Mesothelial cell of epicardium (in vitro differentiated cells): ENCODE measurements around the gene WWOX. TPM values are rescaled to one million over a fixed set of nuclear protein-coding genes. Genes with fewer than 3 reads are reported as not detected.

Experiments
- DNase-seq, 2 experiments: peaks; one replicate each; pipeline ENCODE4 v3.0.0; 2021; ENCODE audit warnings: low spot score in 2 of 2; ENCODE audit not compliant: unreplicated experiment in 2 of 2
- H3K27ac Mint-ChIP-seq: 2 replicates; pipeline ENCODE4 v1.8.0; 2021; ENCODE audit warnings: mixed read lengths
- H3K27me3 Mint-ChIP-seq: 2 replicates; pipeline ENCODE4 v1.8.0; 2021; ENCODE audit warnings: low read depth, mixed read lengths
- H3K36me3 Mint-ChIP-seq: 2 replicates; pipeline ENCODE4 v1.8.0; 2021; ENCODE audit warnings: mixed read lengths
- H3K4me1 Mint-ChIP-seq: 2 replicates; pipeline ENCODE4 v1.8.0; 2021; ENCODE audit warnings: mixed read lengths
- H3K4me3 Mint-ChIP-seq: 2 replicates; pipeline ENCODE4 v1.8.0; 2021; ENCODE audit warnings: mild to moderate bottlenecking, moderate library complexity, mixed read lengths
- H3K9me3 Mint-ChIP-seq: 2 replicates; pipeline ENCODE4 v1.8.0; 2021; ENCODE audit warnings: mixed read lengths
- total RNA-seq: library from RNA; stranded (reverse); gene quantifications from 3 replicates; pipeline ENCODE4 v1.2.1, GENCODE V29; 2021
- TF ChIP-seq, protein P1 (sequence below): fragments of 200-600 bp; sonication (generic); IDR thresholded peaks from one replicate; pipeline ENCODE4 v1.5.0; 2021; ENCODE audit warnings: antibody characterized with exemption; ENCODE audit not compliant: unreplicated experiment

The WWOX gene
- total RNA-seq, 1 donor from 2014 or later, result 29.7 TPM

DNA sequence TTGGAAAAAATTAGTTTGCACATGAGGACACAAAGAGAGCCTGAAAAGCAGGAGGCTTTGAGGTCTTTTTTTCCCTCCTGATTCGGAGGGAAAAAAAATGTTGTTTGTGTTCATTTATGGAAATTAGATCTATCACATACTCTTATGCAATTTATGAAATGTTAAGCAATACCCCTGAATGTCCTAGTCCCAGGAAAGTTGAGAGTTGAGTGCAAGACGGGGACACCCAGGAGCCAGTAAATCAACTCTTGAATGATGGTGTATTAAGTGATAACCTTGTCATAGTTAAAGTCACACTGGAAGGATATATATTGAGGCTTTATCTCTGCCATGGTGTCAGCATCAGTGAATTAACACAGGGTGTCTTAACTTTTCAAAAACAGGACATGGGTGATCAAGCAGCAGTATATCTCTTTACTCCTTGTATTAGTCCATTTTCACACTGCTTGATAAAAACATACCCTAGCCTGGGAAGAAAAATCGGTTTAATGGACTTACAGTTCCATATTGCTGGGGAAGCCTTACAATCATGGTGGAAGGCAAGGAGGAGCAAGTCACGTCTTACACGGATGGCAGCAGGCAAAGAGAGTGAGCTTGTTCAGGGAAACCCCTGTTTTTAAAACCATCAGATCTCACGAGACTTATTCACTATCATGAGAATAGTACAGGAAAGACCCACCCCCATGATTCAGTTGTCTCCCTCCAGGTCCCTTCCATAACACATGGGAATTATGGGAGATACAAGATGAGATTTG, 1032.0 kb downstream of the WWOX start:
- Mint-ChIP-seq H3K4me3 (no peak overlapping the region), H3K27me3 (no peaks in the 10 kb centered on the region), H3K36me3 (no peaks in the 10 kb centered on the region), H3K4me1 (peaks cover 20% of the 10 kb centered on the region), H3K27ac (no peak overlapping the region), H3K9me3 (peaks cover 9% of the 10 kb centered on the region)
- TF ChIP-seq, protein P1, sequence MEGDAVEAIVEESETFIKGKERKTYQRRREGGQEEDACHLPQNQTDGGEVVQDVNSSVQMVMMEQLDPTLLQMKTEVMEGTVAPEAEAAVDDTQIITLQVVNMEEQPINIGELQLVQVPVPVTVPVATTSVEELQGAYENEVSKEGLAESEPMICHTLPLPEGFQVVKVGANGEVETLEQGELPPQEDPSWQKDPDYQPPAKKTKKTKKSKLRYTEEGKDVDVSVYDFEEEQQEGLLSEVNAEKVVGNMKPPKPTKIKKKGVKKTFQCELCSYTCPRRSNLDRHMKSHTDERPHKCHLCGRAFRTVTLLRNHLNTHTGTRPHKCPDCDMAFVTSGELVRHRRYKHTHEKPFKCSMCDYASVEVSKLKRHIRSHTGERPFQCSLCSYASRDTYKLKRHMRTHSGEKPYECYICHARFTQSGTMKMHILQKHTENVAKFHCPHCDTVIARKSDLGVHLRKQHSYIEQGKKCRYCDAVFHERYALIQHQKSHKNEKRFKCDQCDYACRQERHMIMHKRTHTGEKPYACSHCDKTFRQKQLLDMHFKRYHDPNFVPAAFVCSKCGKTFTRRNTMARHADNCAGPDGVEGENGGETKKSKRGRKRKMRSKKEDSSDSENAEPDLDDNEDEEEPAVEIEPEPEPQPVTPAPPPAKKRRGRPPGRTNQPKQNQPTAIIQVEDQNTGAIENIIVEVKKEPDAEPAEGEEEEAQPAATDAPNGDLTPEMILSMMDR, result no peak
- no peak for DNase-seq

DNA sequence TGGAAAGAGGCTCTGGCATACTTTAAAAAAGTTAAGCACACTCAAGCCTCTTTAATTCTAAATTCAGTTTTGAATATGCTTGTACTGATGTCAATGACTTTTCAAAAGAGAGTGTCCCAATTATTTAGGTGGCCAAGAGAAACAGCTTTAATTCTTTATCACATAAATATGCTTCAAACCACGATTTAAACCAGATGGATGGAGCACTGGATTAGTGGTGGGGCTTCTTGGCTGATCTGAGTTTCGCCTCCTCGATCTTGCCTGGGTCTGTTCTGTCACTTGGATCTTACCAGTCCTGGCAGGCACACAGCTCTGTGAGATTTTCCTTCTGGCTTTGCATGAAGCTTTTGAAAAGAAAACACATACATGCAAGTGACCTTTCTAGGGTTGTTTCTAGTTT, 1033.2 kb downstream of the WWOX start:
- Mint-ChIP-seq H3K4me1 (peaks cover 26% of the 10 kb centered on the region), H3K27me3 (no peaks in the 10 kb centered on the region), H3K27ac (no peak overlapping the region), H3K4me3 (no peak overlapping the region), H3K36me3 (no peaks in the 10 kb centered on the region), H3K9me3 (peaks cover 9% of the 10 kb centered on the region)
- TF ChIP-seq, protein P1, result no peak
- DNase-seq, result no peak

DNA sequence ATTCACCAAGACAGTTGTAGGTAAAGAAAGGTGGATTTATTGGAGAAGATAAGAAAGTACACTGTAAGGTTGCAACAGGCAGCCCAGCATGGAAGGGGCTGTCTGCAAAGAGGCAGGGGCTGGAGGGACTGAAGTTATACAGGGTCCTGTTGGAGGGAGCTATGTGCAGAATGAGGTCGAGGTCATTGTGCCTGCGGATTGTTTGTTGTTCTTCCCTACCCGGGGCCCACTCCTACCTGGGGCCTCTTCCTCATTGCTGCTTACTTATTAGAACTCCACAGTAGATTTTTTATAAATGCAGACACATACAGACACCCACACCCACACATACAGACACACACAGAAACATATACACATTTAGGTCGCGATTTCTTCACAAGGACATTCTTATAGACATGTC, 1034.8 kb downstream of the WWOX start:
- Mint-ChIP-seq H3K4me3 (no peak overlapping the region), H3K27ac (no peak overlapping the region)

DNA sequence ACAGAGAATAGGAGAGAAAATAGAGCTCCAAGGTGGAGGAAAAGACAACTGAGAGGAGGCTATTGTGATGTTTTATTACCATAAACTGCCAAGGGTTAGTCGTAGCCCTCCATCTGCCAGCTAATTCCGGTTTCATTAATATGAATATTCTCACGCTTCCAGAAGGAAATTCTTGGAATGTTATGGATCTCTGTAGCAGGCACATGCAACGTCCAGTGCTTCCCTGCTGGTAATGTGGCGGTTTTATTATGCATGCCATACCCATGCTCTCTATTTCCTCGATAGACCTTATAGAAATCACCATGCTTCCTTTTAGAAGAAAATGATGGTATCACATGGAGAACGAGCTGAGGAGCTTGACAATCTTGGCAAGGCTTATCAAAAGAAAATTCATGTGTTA, 1037.5 kb downstream of the WWOX start:
- H3K4me3 Mint-ChIP-seq, result no peak overlapping the region
- H3K27ac Mint-ChIP-seq, result no peak overlapping the region
- DNase-seq, result no peak
- TF ChIP-seq, protein P1, result no peak
- no peaks in the 10 kb centered on the region for H3K36me3 Mint-ChIP-seq
- peaks cover 33% of the 10 kb centered on the region for H3K4me1 Mint-ChIP-seq
- H3K9me3 Mint-ChIP-seq, result no peaks in the 10 kb centered on the region
- no peaks in the 10 kb centered on the region for H3K27me3 Mint-ChIP-seq

More for the DNA sequence above, 1034.8 kb downstream of the WWOX start:
- H3K9me3 Mint-ChIP-seq, result peaks cover 9% of the 10 kb centered on the region
- DNase-seq, result no peak
- H3K36me3 Mint-ChIP-seq, result no peaks in the 10 kb centered on the region
- H3K27me3 Mint-ChIP-seq, result no peaks in the 10 kb centered on the region
- H3K4me1 Mint-ChIP-seq, result peaks cover 33% of the 10 kb centered on the region
- TF ChIP-seq, protein P1, result no peak

DNA sequence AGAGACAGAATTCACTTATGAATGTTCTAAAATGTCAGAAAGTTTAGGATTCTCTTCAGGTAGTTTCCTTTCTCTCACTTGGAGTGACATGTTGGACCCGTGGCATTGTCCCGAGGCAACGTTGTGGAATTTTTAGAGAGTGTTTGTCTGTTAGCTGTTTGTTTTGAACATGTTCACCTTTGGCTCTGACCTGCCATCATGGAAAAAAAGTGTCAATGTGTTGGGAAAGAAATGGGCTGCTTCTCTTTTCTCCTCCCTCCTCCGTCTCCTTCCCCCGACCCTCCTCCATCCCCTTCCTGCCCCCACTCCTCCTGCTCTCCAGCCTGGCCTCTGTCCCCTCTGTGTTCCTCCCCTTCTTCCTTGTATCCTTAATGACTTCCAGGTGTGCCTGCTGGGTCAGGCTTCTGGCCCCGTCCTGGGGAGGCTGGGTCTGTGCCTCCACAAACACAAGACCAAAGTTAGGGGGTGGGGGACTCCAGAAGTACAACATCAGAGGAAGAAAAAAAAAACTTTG, 1038.0 kb downstream of the WWOX start:
- Mint-ChIP-seq H3K27me3 (no peaks in the 10 kb centered on the region), H3K27ac (no peak overlapping the region), H3K4me1 (peaks cover 33% of the 10 kb centered on the region), H3K36me3 (no peaks in the 10 kb centered on the region), H3K9me3 (no peaks in the 10 kb centered on the region), H3K4me3 (no peak overlapping the region)
- DNase-seq, result no peak
- TF ChIP-seq, protein P1, result no peak
